ENCODE measurements around the gene HSD11B1L. TPM values are rescaled to one million over a fixed set of nuclear protein-coding genes. Genes with fewer than 3 reads are reported as not detected.

The HSD11B1L gene
- total and polyA plus RNA-seq, 2 donors (not counting 3 experiments of a cell fraction or from before 2014, with no cell fraction given): 4.4 to 9.1 TPM

- Histone ChIP-seq H3K9ac (replicated peaks; ENCODE audit: extremely low read depth, insufficient read depth, low read length) (no peak overlapping the region), H3K4me1 (ENCODE audit: control insufficient read depth, extremely low read depth, insufficient read depth, low read length) (peaks cover 4% of the 10 kb centered on the region), H3K9me1 (replicated peaks; ENCODE audit: control insufficient read depth, extremely low read depth, insufficient read depth, low read length) (no peaks in the 10 kb centered on the region), H3K9me3 (replicated peaks; ENCODE audit: control insufficient read depth, insufficient read depth, low read length) (no peaks in the 10 kb centered on the region), H3K4me2 (ENCODE audit: insufficient read depth, low read length) (peak overlapping the region; percentile 43), H3K27me3 (ENCODE audit: control insufficient read depth in 2 of 2, insufficient read depth in 2 of 2, low read length in 2 of 2) (no peaks in the 10 kb centered on the region), H3K4me3 (replicated peaks in 1 of 3; ENCODE audit: insufficient read depth in 1 of 3, low read depth in 1 of 3, low read length in 3 of 3) (peak overlapping the region; percentile 22 to 49 (median 43)), H3K27ac (ENCODE audit: insufficient read depth, low read depth, low read length) (no peak overlapping the region), H3K79me2 (ENCODE audit: control insufficient read depth, insufficient read depth, low read length) (peaks cover 17% of the 10 kb centered on the region), H4K20me1 (replicated peaks; ENCODE audit: control insufficient read depth, extremely low read depth, insufficient read depth, low read length) (no peaks in the 10 kb centered on the region), H2AFZ (ENCODE audit: low read depth, low read length) (peak overlapping the region; percentile 92), H3K36me3 (ENCODE audit: control insufficient read depth in 2 of 2, extremely low read depth in 1 of 2, insufficient read depth in 2 of 2, low read length in 2 of 2) (peaks cover under 1 to 1% of the 10 kb centered on the region in 2 experiments)
- BruUV-seq (replicated peaks): no TSS peak
- POLR2A ChIA-PET: interaction anchor here (0.7 kb wide), 3 partner anchors 9 to 25 kb away, joined by 3 to 5 read pairs (median 5); no protein-coding TSS in a partner anchor
- CTCF ChIA-PET: interaction anchor here (0.6 to 1.8 kb wide), 9 partner anchors 9 to 117 kb away, joined by 3 to 11 read pairs (median 4); partner anchors contain the start of genes CATSPERD, LONP1, SAFB and SAFB2
- intact Hi-C loops (cut with micrococcal nuclease) (no loop called here), dilution Hi-C loops (cut with MboI; ENCODE audit: extremely low pct_ligation_motif_present, low sequenced_read_pairs) (no loop called here)
- DNase-seq (ENCODE audit: low read depth, low spot score) (peak; percentile 89), FAIRE-seq (peak; percentile 96)
- TF ChIP-seq POLR2AphosphoS5 (IDR thresholded peaks at IDR 0.05; ENCODE audit: insufficient read depth, low read depth, low read length): no peak
- TF ChIP-seq GATA2 (IDR thresholded peaks at IDR 0.05; ENCODE audit: insufficient read depth, insufficient read length, low read depth, low read length): no peak
- TF ChIP-seq, protein P1, sequence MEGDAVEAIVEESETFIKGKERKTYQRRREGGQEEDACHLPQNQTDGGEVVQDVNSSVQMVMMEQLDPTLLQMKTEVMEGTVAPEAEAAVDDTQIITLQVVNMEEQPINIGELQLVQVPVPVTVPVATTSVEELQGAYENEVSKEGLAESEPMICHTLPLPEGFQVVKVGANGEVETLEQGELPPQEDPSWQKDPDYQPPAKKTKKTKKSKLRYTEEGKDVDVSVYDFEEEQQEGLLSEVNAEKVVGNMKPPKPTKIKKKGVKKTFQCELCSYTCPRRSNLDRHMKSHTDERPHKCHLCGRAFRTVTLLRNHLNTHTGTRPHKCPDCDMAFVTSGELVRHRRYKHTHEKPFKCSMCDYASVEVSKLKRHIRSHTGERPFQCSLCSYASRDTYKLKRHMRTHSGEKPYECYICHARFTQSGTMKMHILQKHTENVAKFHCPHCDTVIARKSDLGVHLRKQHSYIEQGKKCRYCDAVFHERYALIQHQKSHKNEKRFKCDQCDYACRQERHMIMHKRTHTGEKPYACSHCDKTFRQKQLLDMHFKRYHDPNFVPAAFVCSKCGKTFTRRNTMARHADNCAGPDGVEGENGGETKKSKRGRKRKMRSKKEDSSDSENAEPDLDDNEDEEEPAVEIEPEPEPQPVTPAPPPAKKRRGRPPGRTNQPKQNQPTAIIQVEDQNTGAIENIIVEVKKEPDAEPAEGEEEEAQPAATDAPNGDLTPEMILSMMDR (IDR thresholded peaks at IDR 0.05; ENCODE audit: extremely low read depth in 1 of 2, insufficient read depth in 1 of 2, low read depth in 1 of 2, low read length in 2 of 2): peak; percentile 81 to 95
- TF ChIP-seq JUN (IDR thresholded peaks at IDR 0.05; ENCODE audit: borderline replicate concordance, insufficient read depth, insufficient read length, low read depth): no peak
- no peak for TF ChIP-seq MYC (IDR thresholded peaks at IDR 0.05; ENCODE audit: low read depth, low read length)
- TF ChIP-seq POLR2A (IDR thresholded peaks at IDR 0.05; ENCODE audit: low read depth, low read length): no peak
- no peak for TF ChIP-seq FOS (IDR thresholded peaks at IDR 0.05; ENCODE audit: borderline replicate concordance, insufficient read depth, low read length)
- no peak for TF ChIP-seq EZH2 (IDR thresholded peaks at IDR 0.05; ENCODE audit: borderline replicate concordance, low read depth, low read length, severe bottlenecking)
- peak; percentile 31 for TF ChIP-seq MAX (IDR thresholded peaks at IDR 0.05; ENCODE audit: insufficient read depth, insufficient read length)
These were observed 6.0 kb downstream of the HSD11B1L start for GRCh38 chr19:5686647-5687359.

Data from endothelial cell of umbilical vein (primary cell).